HEK293 (cell line): ENCODE data around the gene SCN4A.

Source experiments
- CTCF ChIA-PET: fragments of 350-600 bp; formaldehyde crosslinking; extraction: SDS; loops from one replicate; lab custom pipeline; 2021; ENCODE audit warnings: antibody characterized with exemption; lab: Yijun Ruan, JAX
- POLR2A ChIA-PET: fragments of 300-600 bp; formaldehyde crosslinking; extraction: SDS; loops from one replicate; lab custom pipeline; 2020; ENCODE audit warnings: antibody characterized with exemption, inconsistent platforms; lab: Yijun Ruan, JAX
- H3K27ac ChIP-seq: fragments of 200-500 bp; sonication (Bioruptor generic); 2 replicates; pipeline ENCODE4 v1.5.1; 2014; ENCODE audit warnings: low read depth, low read length, control low read depth, inconsistent platforms; ENCODE audit errors: extremely low read depth
- H3K36me3 ChIP-seq, 2 experiments: fragments of 200-500 bp in 1 of 2; sonication (Bioruptor generic) in 1 of 2; 1 replicate in 1 of 2; 2 replicates in 1 of 2; pipeline ENCODE4 v1.5.1; 2014 to 2017; ENCODE audit warnings: inconsistent platforms in 2 of 2, low read length in 2 of 2; ENCODE audit not compliant: control insufficient read depth in 2 of 2, insufficient read depth in 1 of 2
- H3K4me1 ChIP-seq: fragments of 200-500 bp; sonication (Bioruptor generic); 2 replicates; pipeline ENCODE4 v1.5.1; 2014; ENCODE audit warnings: mild to moderate bottlenecking, low read length, inconsistent platforms; ENCODE audit not compliant: control insufficient read depth, insufficient read depth
- H3K4me3 ChIP-seq: 2 replicates; pipeline ENCODE4 v1.5.1; 2011; ENCODE audit warnings: low read depth, mild to moderate bottlenecking, control low read depth, low read length, moderate library complexity
- H3K9me3 ChIP-seq: fragments of 200-500 bp; sonication (Bioruptor generic); 2 replicates; pipeline ENCODE4 v1.5.1; 2014; ENCODE audit warnings: low read depth, low read length, inconsistent platforms; ENCODE audit not compliant: control insufficient read depth, insufficient read depth
- BCL11B ChIP-seq: fragments of 450-650 bp; formaldehyde crosslinking; IDR thresholded peaks from 2 replicates; pipeline ENCODE4 v1.5.1; 2016; ENCODE audit warnings: low read depth, missing biosample characterization, missing genetic modification characterization
- GLI2 ChIP-seq: fragments of 450-650 bp; formaldehyde crosslinking; IDR thresholded peaks from 2 replicates; pipeline ENCODE4; 2017; ENCODE audit warnings: missing biosample characterization, missing genetic modification characterization, low read depth, borderline replicate concordance
- HIC1 ChIP-seq: fragments of 450-650 bp; formaldehyde crosslinking; IDR thresholded peaks from 2 replicates; pipeline ENCODE4 v1.5.1; 2016; ENCODE audit warnings: missing biosample characterization, missing genetic modification characterization
- MZF1 ChIP-seq: fragments of 450-650 bp; formaldehyde crosslinking; IDR thresholded peaks from 2 replicates; pipeline ENCODE4 v1.5.1; 2017; ENCODE audit warnings: missing biosample characterization, missing genetic modification characterization, borderline replicate concordance
- TCF7L2 ChIP-seq: IDR thresholded peaks from 2 replicates; pipeline ENCODE4 v1.6.1; 2011; ENCODE audit warnings: low read depth, mild to moderate bottlenecking, inconsistent platforms, low read length, moderate library complexity, borderline replicate concordance
- TRIM28 ChIP-seq: IDR thresholded peaks from 2 replicates; pipeline ENCODE4 v1.6.1; 2011; ENCODE audit warnings: low read length, control low read depth, borderline replicate concordance
- ZFP37 ChIP-seq: fragments of 450-650 bp; formaldehyde crosslinking; IDR thresholded peaks from 2 replicates; pipeline ENCODE4 v1.5.1; 2016; ENCODE audit warnings: missing biosample characterization, missing genetic modification characterization
- ZNF140 ChIP-seq: fragments of 450-650 bp; formaldehyde crosslinking; IDR thresholded peaks from 2 replicates; pipeline ENCODE4 v1.5.1; 2016; ENCODE audit warnings: missing biosample characterization, missing genetic modification characterization
- ZNF174 ChIP-seq: fragments of 450-650 bp; formaldehyde crosslinking; IDR thresholded peaks from 2 replicates; pipeline ENCODE4 v1.5.0; 2017; ENCODE audit warnings: missing biosample characterization, mild to moderate bottlenecking, missing genetic modification characterization
- ZNF239 ChIP-seq: fragments of 450-650 bp; formaldehyde crosslinking; IDR thresholded peaks from 2 replicates; pipeline ENCODE4 v1.5.1; 2016; ENCODE audit warnings: missing biosample characterization, missing genetic modification characterization
- ZNF391 ChIP-seq: fragments of 450-650 bp; formaldehyde crosslinking; IDR thresholded peaks from 2 replicates; pipeline ENCODE4 v1.5.1; 2016; ENCODE audit warnings: low read depth, missing biosample characterization, missing genetic modification characterization, borderline replicate concordance
- ZNF510 ChIP-seq: fragments of 450-650 bp; formaldehyde crosslinking; IDR thresholded peaks from 2 replicates; pipeline ENCODE4 v1.5.1; 2018; ENCODE audit warnings: mild to moderate bottlenecking, missing genetic modification characterization, missing biosample characterization; ENCODE audit not compliant: insufficient replicate concordance
- ZNF596 ChIP-seq: fragments of 450-650 bp; IDR thresholded peaks from 2 replicates; pipeline ENCODE4 v1.5.0; 2018; ENCODE audit warnings: missing biosample characterization, mild to moderate bottlenecking, missing genetic modification characterization, moderate library complexity
- ZNF600 ChIP-seq: fragments of 450-650 bp; formaldehyde crosslinking; IDR thresholded peaks from 2 replicates; pipeline ENCODE4 v1.5.1; 2016; ENCODE audit warnings: missing biosample characterization, missing genetic modification characterization
- ZNF639 ChIP-seq: fragments of 450-650 bp; formaldehyde crosslinking; IDR thresholded peaks from 2 replicates; pipeline ENCODE4 v1.5.1; 2016; ENCODE audit warnings: missing biosample characterization, missing genetic modification characterization
- ZNF76 ChIP-seq: fragments of 450-650 bp; formaldehyde crosslinking; IDR thresholded peaks from 2 replicates; pipeline ENCODE4; 2016; ENCODE audit warnings: low read depth, missing biosample characterization, missing genetic modification characterization, borderline replicate concordance
- ZSCAN18 ChIP-seq: fragments of 450-650 bp; formaldehyde crosslinking; IDR thresholded peaks from 2 replicates; pipeline ENCODE4 v1.5.1; 2016; ENCODE audit warnings: missing biosample characterization, missing genetic modification characterization
- ZSCAN23 ChIP-seq: fragments of 450-650 bp; formaldehyde crosslinking; IDR thresholded peaks from 2 replicates; pipeline ENCODE4 v1.5.1; 2016; ENCODE audit warnings: missing biosample characterization, missing genetic modification characterization
- TF ChIP-seq, protein P1 (sequence below): fragments of 450-650 bp; formaldehyde crosslinking; IDR thresholded peaks from 2 replicates; pipeline ENCODE4 v1.5.0; 2017; ENCODE audit warnings: missing biosample characterization, missing genetic modification characterization, borderline replicate concordance

SCN4A gene

GRCh38 chr17:63944736-63945499, 27.8 kb downstream of the SCN4A start:
- POLR2A ChIA-PET, result no interaction called here
- H3K4me3 ChIP-seq, result no peak overlapping the region
- no peak overlapping the region for H3K27ac ChIP-seq
- no peaks in the 10 kb centered on the region for H3K36me3 ChIP-seq
- CTCF ChIA-PET, result interaction anchor here (2.1 to 2.9 kb wide), 2 partner anchors 23 to 26 kb away, joined by 8 to 34 read pairs; partner anchors contain the start of gene GH1
- H3K9me3 ChIP-seq, result no peaks in the 10 kb centered on the region
- no peak for TF ChIP-seq ZNF639 (tag by site-specific recombination)
- no peak for TF ChIP-seq GLI2 (tag by site-specific recombination)
- no peak for TF ChIP-seq BCL11B (tag by site-specific recombination)
- no peak for TF ChIP-seq ZNF140 (tag by site-specific recombination)
- no peak for TF ChIP-seq ZNF174 (tag by site-specific recombination)
- no peak for TF ChIP-seq ZNF600
- TF ChIP-seq ZFP37 (tag by site-specific recombination), result no peak
- no peak for TF ChIP-seq TCF7L2
- no peak for TF ChIP-seq ZNF596 (tag by site-specific recombination)
- TF ChIP-seq ZNF239 (tag by site-specific recombination), result no peak
- TF ChIP-seq, protein P1, sequence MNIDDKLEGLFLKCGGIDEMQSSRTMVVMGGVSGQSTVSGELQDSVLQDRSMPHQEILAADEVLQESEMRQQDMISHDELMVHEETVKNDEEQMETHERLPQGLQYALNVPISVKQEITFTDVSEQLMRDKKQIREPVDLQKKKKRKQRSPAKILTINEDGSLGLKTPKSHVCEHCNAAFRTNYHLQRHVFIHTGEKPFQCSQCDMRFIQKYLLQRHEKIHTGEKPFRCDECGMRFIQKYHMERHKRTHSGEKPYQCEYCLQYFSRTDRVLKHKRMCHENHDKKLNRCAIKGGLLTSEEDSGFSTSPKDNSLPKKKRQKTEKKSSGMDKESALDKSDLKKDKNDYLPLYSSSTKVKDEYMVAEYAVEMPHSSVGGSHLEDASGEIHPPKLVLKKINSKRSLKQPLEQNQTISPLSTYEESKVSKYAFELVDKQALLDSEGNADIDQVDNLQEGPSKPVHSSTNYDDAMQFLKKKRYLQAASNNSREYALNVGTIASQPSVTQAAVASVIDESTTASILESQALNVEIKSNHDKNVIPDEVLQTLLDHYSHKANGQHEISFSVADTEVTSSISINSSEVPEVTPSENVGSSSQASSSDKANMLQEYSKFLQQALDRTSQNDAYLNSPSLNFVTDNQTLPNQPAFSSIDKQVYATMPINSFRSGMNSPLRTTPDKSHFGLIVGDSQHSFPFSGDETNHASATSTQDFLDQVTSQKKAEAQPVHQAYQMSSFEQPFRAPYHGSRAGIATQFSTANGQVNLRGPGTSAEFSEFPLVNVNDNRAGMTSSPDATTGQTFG (tag by site-specific recombination), result no peak
- no peak for TF ChIP-seq ZSCAN18 (tag by site-specific recombination)
- TF ChIP-seq ZNF76, result no peak
- H3K4me1 ChIP-seq, result no peaks in the 10 kb centered on the region

- Histone ChIP-seq H3K36me3 (no peaks in the 10 kb centered on the region), H3K27ac (no peak overlapping the region), H3K4me1 (no peaks in the 10 kb centered on the region), H3K4me3 (no peak overlapping the region), H3K9me3 (no peaks in the 10 kb centered on the region)
- ChIA-PET POLR2A (no interaction called here), CTCF (interaction anchor here (0.6 to 0.7 kb wide), 2 partner anchors 22 to 167 kb away, joined by 3 read pairs; no protein-coding TSS in a partner anchor)
- no peak for TF ChIP-seq ZNF391 (tag by site-specific recombination)
- no peak for TF ChIP-seq MZF1
- TF ChIP-seq TRIM28, result no peak
- no peak for TF ChIP-seq ZSCAN23 (tag by site-specific recombination)
- TF ChIP-seq HIC1, result no peak
- TF ChIP-seq ZNF510 (tag by site-specific recombination), result no peak
Observed at GRCh38 chr17:63943745-63944144, 29.0 kb downstream of the SCN4A start.
